ENCODE measurements around the gene MRPL11.

GRCh38 chr11:66420671-66421476 is 17.8 kb downstream of the MRPL11 start, which contains the start of gene NPAS4:
- TF ChIP-seq CTCF (IDR thresholded peaks at IDR 0.05 in 8 of 11, conservative IDR thresholded peaks at IDR 0.05 in 3 of 11) (no peak), POLR2A (IDR thresholded peaks at IDR 0.05) (no peak), POLR2AphosphoS5 (IDR thresholded peaks at IDR 0.05) (no peak)

Measured in spleen (tissue), 7 donors.